AG04449 (cell line): ENCODE data around the gene AIF1.
A peak's percentile ranks its signal among the peaks of the same experiment; 100 is the strongest.

Experiments used
- CTCF ChIA-PET: fragments of 350-600 bp; formaldehyde crosslinking; extraction: SDS; loops from one replicate; lab custom pipeline; 2021; ENCODE audit warnings: antibody characterized with exemption; lab: Yijun Ruan, JAX
- POLR2A ChIA-PET: fragments of 400-600, 350-600 bp; formaldehyde crosslinking; extraction: SDS; loops from one replicate; lab custom pipeline; 2020; ENCODE audit warnings: antibody characterized with exemption, inconsistent platforms; lab: Yijun Ruan, JAX
- DNase-seq: peaks from one replicate; pipeline ENCODE4 v3.0.0-alpha.2; 2010; ENCODE audit warnings: low read depth, low spot score
- H3K4me3 ChIP-seq: 2 replicates; pipeline ENCODE4 v1.5.1; 2011; ENCODE audit warnings: low read depth, mild to moderate bottlenecking, control low read depth, low read length
- TF ChIP-seq, protein P1 (sequence below): IDR thresholded peaks from one replicate; pipeline ENCODE4 v1.5.1; 2011; ENCODE audit warnings: mild to moderate bottlenecking, moderate library complexity, low read length, control low read depth, inconsistent platforms; ENCODE audit not compliant: insufficient read depth; ENCODE audit errors: missing control alignments

The AIF1 gene

GRCh38 chr6:31651602-31652191 is 36.7 kb downstream of the AIF1 start:
- TF ChIP-seq, protein P1, sequence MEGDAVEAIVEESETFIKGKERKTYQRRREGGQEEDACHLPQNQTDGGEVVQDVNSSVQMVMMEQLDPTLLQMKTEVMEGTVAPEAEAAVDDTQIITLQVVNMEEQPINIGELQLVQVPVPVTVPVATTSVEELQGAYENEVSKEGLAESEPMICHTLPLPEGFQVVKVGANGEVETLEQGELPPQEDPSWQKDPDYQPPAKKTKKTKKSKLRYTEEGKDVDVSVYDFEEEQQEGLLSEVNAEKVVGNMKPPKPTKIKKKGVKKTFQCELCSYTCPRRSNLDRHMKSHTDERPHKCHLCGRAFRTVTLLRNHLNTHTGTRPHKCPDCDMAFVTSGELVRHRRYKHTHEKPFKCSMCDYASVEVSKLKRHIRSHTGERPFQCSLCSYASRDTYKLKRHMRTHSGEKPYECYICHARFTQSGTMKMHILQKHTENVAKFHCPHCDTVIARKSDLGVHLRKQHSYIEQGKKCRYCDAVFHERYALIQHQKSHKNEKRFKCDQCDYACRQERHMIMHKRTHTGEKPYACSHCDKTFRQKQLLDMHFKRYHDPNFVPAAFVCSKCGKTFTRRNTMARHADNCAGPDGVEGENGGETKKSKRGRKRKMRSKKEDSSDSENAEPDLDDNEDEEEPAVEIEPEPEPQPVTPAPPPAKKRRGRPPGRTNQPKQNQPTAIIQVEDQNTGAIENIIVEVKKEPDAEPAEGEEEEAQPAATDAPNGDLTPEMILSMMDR: no peak

GRCh38 chr6:31652925-31653724 is 38.1 kb downstream of the AIF1 start:
- TF ChIP-seq, protein P1: no peak
- POLR2A ChIA-PET: interaction anchor here (0.6 to 3.6 kb wide), 12 partner anchors 8 to 1607 kb away, joined by 3 to 31 read pairs (median 5); partner anchors contain the start of genes ATP6V1G2, C6orf47, CSNK2B and GPANK1
- peak overlapping the region; percentile 91 for H3K4me3 ChIP-seq
- no peak for DNase-seq
- CTCF ChIA-PET: interaction anchor here (0.7 to 3.9 kb wide), 5 partner anchors 8 to 72 kb away, joined by 3 to 19 read pairs (median 11); partner anchors contain the start of genes C6orf47 and GPANK1

More at GRCh38 chr6:31651602-31652191, 36.7 kb downstream of the AIF1 start:
- POLR2A ChIA-PET: interaction anchor here (0.6 to 3.6 kb wide), 13 partner anchors 9 to 238 kb away, joined by 3 to 31 read pairs (median 4); partner anchors contain the start of genes C6orf47, CSNK2B, GPANK1 and HSPA1B
- DNase-seq: no peak
- CTCF ChIA-PET: interaction anchor here (1.1 to 3.9 kb wide), 5 partner anchors 9 to 105 kb away, joined by 3 to 19 read pairs (median 11); partner anchors contain the start of genes ATP6V1G2, C6orf47 and GPANK1
- H3K4me3 ChIP-seq: peak overlapping the region; percentile 91

- CTCF ChIA-PET: interaction anchor here (0.6 to 3.9 kb wide), 3 partner anchors 9 to 1057 kb away, joined by 3 to 19 read pairs (median 6); partner anchors contain the start of gene GPANK1
These were observed 39.7 kb downstream of the AIF1 start for GRCh38 chr6:31654574-31655348.

DNA sequence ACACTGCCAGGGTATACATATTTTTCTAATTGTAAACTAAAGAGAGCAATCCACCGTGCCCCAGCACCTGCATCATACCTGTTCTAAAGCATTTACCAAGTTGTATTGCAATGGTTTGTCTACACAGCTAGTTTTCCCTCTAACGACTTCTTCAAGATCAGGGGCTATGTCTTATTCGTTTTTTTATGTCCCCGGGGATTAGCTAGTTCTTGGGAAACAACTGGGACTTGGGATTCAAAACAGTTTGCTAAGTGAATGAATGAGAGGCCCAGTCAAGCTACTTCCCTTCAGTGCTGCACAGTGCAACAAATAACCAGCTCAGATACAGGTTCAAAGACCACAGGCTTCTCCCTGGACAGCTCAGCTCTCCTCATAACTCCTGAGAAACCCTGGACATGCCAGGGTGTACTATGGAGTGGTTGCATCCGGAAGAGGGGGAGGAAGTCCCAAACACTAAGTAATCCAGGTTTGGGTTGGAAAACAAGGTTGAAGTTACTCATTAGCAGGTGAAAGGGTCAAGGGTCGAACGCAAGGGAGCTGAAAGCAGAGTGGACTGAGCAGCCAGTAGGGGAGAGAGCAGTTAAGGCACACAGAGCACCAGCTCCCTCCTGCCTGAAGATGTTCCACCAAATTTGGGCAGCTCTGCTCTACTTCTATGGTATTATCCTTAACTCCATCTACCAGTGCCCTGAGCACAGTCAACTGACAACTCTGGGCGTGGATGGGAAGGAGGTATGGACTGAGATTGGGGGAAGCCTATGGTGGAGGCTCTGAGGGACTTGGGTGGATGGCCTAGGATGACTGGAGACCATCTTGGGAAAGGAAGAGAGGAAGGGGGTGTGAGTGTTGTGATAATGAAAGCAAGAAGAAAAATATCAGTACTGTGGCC is 40.6 kb downstream of the AIF1 start, which contains the start of gene APOM:
APOM (plus strand) TSS at position 546 of the 889 bp plus-strand sequence; CDS start at position 619, 73 bp downstream.
- TF ChIP-seq, protein P1: no peak
- DNase-seq: no peak
- POLR2A ChIA-PET: interaction anchor here (1.1 kb wide), 1 partner anchor 159 kb away, joined by 3 read pairs; no protein-coding TSS in a partner anchor
- CTCF ChIA-PET: interaction anchor here (1.2 kb wide), 1 partner anchor 9 kb away, joined by 3 read pairs; the partner anchor contains the start of gene GPANK1
- H3K4me3 ChIP-seq: no peak within 1 kb of the TSS

More at GRCh38 chr6:31654574-31655348, 39.7 kb downstream of the AIF1 start:
- H3K4me3 ChIP-seq: no peak overlapping the region
- no peak for DNase-seq
- POLR2A ChIA-PET: interaction anchor here (1.1 to 3.6 kb wide), 2 partner anchors 10 to 160 kb away, joined by 3 to 31 read pairs; partner anchors contain the start of genes CSNK2B and GPANK1
- TF ChIP-seq, protein P1: no peak
